Endothelial cell of umbilical vein (primary cell): ENCODE measurements around the gene CALCR.

Experiments
- CTCF ChIP-seq, 2 donors: IDR thresholded peaks; 1 replicate in 1 of 2; 2 replicates in 1 of 2; pipeline ENCODE4 v1.5.1; 2011; ENCODE audit warnings: low read length in 2 of 2, mild to moderate bottlenecking in 2 of 2, moderate library complexity in 2 of 2, control low read depth in 1 of 2, inconsistent platforms in 1 of 2, low read depth in 1 of 2; ENCODE audit not compliant: insufficient read depth in 1 of 2; ENCODE audit errors: extremely low read depth in 1 of 2
- EZH2 ChIP-seq: IDR thresholded peaks from 2 replicates; pipeline ENCODE4 v1.6.1; 2012; ENCODE audit warnings: borderline replicate concordance, low read depth, mild to moderate bottlenecking, moderate library complexity, low read length, inconsistent platforms; ENCODE audit not compliant: severe bottlenecking
- GATA2 ChIP-seq: IDR thresholded peaks from 2 replicates; pipeline ENCODE4 v1.7.0; 2011; ENCODE audit warnings: low read depth, mild to moderate bottlenecking, moderate library complexity, mixed read lengths, low read length; ENCODE audit not compliant: insufficient read length, insufficient read depth
- JUN ChIP-seq: IDR thresholded peaks from 2 replicates; pipeline ENCODE4 v1.6.1; 2011; ENCODE audit warnings: borderline replicate concordance, low read depth; ENCODE audit not compliant: insufficient read length, insufficient read depth
- MAX ChIP-seq: IDR thresholded peaks from 2 replicates; pipeline ENCODE4 v1.6.1; 2011; ENCODE audit not compliant: insufficient read depth, insufficient read length
- MYC ChIP-seq: IDR thresholded peaks from one replicate; pipeline ENCODE4 v1.6.1; 2011; ENCODE audit warnings: mild to moderate bottlenecking, low read depth, low read length
- POLR2A ChIP-seq: IDR thresholded peaks from 2 replicates; pipeline ENCODE4 v1.6.1; 2012; ENCODE audit warnings: low read depth, mild to moderate bottlenecking, control low read depth, low read length
- POLR2AphosphoS5 ChIP-seq: IDR thresholded peaks from 2 replicates; pipeline ENCODE4 v1.6.1; 2012; ENCODE audit warnings: low read depth, mild to moderate bottlenecking, control low read depth, low read length, moderate library complexity; ENCODE audit not compliant: insufficient read depth

GRCh38 chr7:93447509-93447908 lies 127.0 kb downstream of the CALCR start:
- TF ChIP-seq POLR2AphosphoS5: no peak
- no peak for TF ChIP-seq CTCF (IDR thresholded peaks at IDR 0.05; ENCODE audit: extremely low read depth in 1 of 2, insufficient read depth in 1 of 2, low read depth in 1 of 2, low read length in 2 of 2)
- no peak for TF ChIP-seq POLR2A
- TF ChIP-seq MYC: no peak
- no peak for TF ChIP-seq JUN
- TF ChIP-seq GATA2: no peak
- TF ChIP-seq EZH2: no peak
- TF ChIP-seq MAX: no peak
